K562 (cell line): ENCODE measurements around the gene CCDC18. TPM values are rescaled to one million over a fixed set of nuclear protein-coding genes. Genes with fewer than 3 reads are reported as not detected.
A peak's percentile ranks its signal among the peaks of the same experiment; 100 is the strongest.

Source experiments
- ATAC-seq: fragments of 200-7000 bp; cut with Tn5 transposase; 3 replicates; pipeline ENCODE4 v1.9.1; 2020; ENCODE audit warnings: moderate library complexity
- BruUV-seq: library from RNA; stranded (reverse); fragments of 400-500 nt; replicated peaks from 2 replicates; lab custom pipeline; 2021; lab: Mats Ljungman, UMichigan
- CTCF ChIA-PET: fragments of 300-600 bp; formaldehyde crosslinking; extraction: SDS; loops from one replicate; lab custom pipeline; 2021; ENCODE audit warnings: low intra/inter-chr PET ratio; lab: Yijun Ruan, JAX
- POLR2A ChIA-PET: fragments of 300-600, 350-650 bp; sonication (Branson Sonifier 250); formaldehyde crosslinking; extraction: SDS; loops from one replicate; lab custom pipeline; 2021; ENCODE audit warnings: antibody characterized with exemption, inconsistent platforms; lab: Yijun Ruan, JAX
- DNase-seq, 4 experiments: peaks; one replicate each; pipeline versions ENCODE4 v3.0.0 to v3.0.0-alpha.2; 2011 to 2018; ENCODE audit warnings: low spot score in 3 of 4, mixed read lengths in 3 of 4; ENCODE audit errors: extremely low read depth in 1 of 4
- FAIRE-seq: peaks from 2 replicates; lab custom pipeline; 2011; peaks lifted over from hg19 to GRCh38; lab: Jason Lieb, UNC
- H2AFZ ChIP-seq: 2 replicates; pipeline ENCODE4 v1.6.0; 2011; ENCODE audit warnings: low read depth, low read length, control low read depth, inconsistent platforms
- H3K27ac ChIP-seq: fragments of 200-600 bp; 3 replicates; pipeline ENCODE4 v1.8.0; 2011; ENCODE audit warnings: low read depth, mild to moderate bottlenecking, control low read depth, inconsistent platforms, low read length, moderate library complexity, mixed read lengths; ENCODE audit errors: extremely low read depth
- H3K27me3 ChIP-seq, 2 experiments: fragments of 300-600 bp in 1 of 2; 2 replicates in 1 of 2; 3 replicates in 1 of 2; pipeline versions ENCODE4 v1.6.0 to v1.8.0; 2011; ENCODE audit warnings: inconsistent platforms in 2 of 2, low read length in 2 of 2, mild to moderate bottlenecking in 1 of 2, mixed read lengths in 1 of 2, moderate library complexity in 1 of 2; ENCODE audit not compliant: control insufficient read depth in 2 of 2, insufficient read depth in 2 of 2
- H3K36me3 ChIP-seq: fragments of 300-600 bp; 3 replicates; pipeline ENCODE4 v1.8.0; 2011; ENCODE audit warnings: mild to moderate bottlenecking, low read length, inconsistent platforms; ENCODE audit not compliant: control insufficient read depth, insufficient read depth
- H3K4me1 ChIP-seq, 2 experiments: fragments of 200-600 bp in 1 of 2; replicated peaks in 1 of 2; 2 replicates in 1 of 2; 3 replicates in 1 of 2; pipeline versions ENCODE4 v1.5.1 to v1.8.0; 2011; ENCODE audit warnings: inconsistent platforms in 2 of 2, low read length in 2 of 2, mild to moderate bottlenecking in 1 of 2, mixed read lengths in 1 of 2, moderate library complexity in 1 of 2; ENCODE audit not compliant: control insufficient read depth in 2 of 2, insufficient read depth in 2 of 2
- H3K4me2 ChIP-seq: 2 replicates; pipeline ENCODE4 v1.6.1; 2011; ENCODE audit warnings: low read length, control low read depth, inconsistent platforms, mixed read lengths; ENCODE audit not compliant: insufficient read depth
- H3K4me3 ChIP-seq: fragments of 200-600 bp; sonication (generic), shearing (Covaris generic); 2 replicates; pipeline ENCODE4 v1.5.1; 2016; ENCODE audit warnings: control low read depth, inconsistent platforms
- H3K79me2 ChIP-seq: fragments of 200-600 bp; 3 replicates; pipeline ENCODE4 v1.8.0; 2011; ENCODE audit warnings: low read length, inconsistent platforms; ENCODE audit not compliant: control insufficient read depth, insufficient read depth
- H3K9ac ChIP-seq, 2 experiments: 2 replicates each; pipeline versions ENCODE4 v1.6.0 to v1.6.1; 2011; ENCODE audit warnings: low read depth in 2 of 2, low read length in 2 of 2, control low read depth in 1 of 2, inconsistent platforms in 1 of 2, mild to moderate bottlenecking in 1 of 2, mixed read lengths in 1 of 2; ENCODE audit not compliant: insufficient read depth in 1 of 2
- H3K9me1 ChIP-seq: one replicate; pipeline ENCODE4 v1.6.0; 2011; ENCODE audit warnings: inconsistent platforms, mild to moderate bottlenecking, low read length, moderate library complexity; ENCODE audit not compliant: control insufficient read depth, insufficient read depth
- H3K9me3 ChIP-seq: replicated peaks from 2 replicates; pipeline ENCODE4 v1.5.1; 2011; ENCODE audit warnings: low read depth, low read length, inconsistent platforms; ENCODE audit not compliant: control insufficient read depth, insufficient read depth
- H4K20me1 ChIP-seq: replicated peaks from 2 replicates; pipeline ENCODE4 v1.6.1; 2011; ENCODE audit warnings: low read length, inconsistent platforms, mixed read lengths; ENCODE audit not compliant: control insufficient read depth, insufficient read depth
- BRD9 ChIP-seq: fragments of 450-650 bp; IDR thresholded peaks from 2 replicates; pipeline ENCODE4 v1.6.1; 2018; ENCODE audit warnings: low read depth; ENCODE audit not compliant: partially characterized antibody
- CBX8 ChIP-seq: fragments of 200-600 bp; sonication (generic); IDR thresholded peaks from 2 replicates; pipeline ENCODE4 v1.6.1; 2012; ENCODE audit warnings: borderline replicate concordance, mixed run types, low read depth, mild to moderate bottlenecking, moderate library complexity, mixed read lengths, low read length, control low read depth, inconsistent platforms; ENCODE audit not compliant: poor library complexity, severe bottlenecking; ENCODE audit errors: extremely low read depth
- CXXC5 ChIP-seq: fragments of 250-450 bp; sonication (Bioruptor Pico); IDR thresholded peaks from 2 replicates; pipeline ENCODE4 v1.8.0; 2022; ENCODE audit warnings: inconsistent platforms, mild to moderate bottlenecking, moderate library complexity
- FOXK2 ChIP-seq, 2 experiments: fragments of 450-650 bp; IDR thresholded peaks in 1 of 2; conservative IDR thresholded peaks in 1 of 2; 2 replicates each; pipeline ENCODE4 v1.6.1; 2016; ENCODE audit warnings: low read depth in 2 of 2, mild to moderate bottlenecking in 1 of 2
- ZNF133 ChIP-seq: fragments of 250-450 bp; sonication (Bioruptor Pico); IDR thresholded peaks from 2 replicates; pipeline ENCODE4 v1.4.0; 2020; ENCODE audit warnings: mild to moderate bottlenecking
- ZNF197 ChIP-seq: fragments of 200-800 bp; sonication (Bioruptor generic); IDR thresholded peaks from 2 replicates; pipeline ENCODE4 v1.6.1; 2016; ENCODE audit warnings: low read depth, missing genetic modification characterization, missing compliant biosample characterization
- WGBS: fragments of 100-300 bp; shearing (Covaris generic); methylation state at CpG from one replicate; pipeline ENCODE4 v1.1.6; 2016; ENCODE audit warnings: low coverage, mixed read lengths; ENCODE audit not compliant: insufficient coverage; ENCODE audit errors: missing lambda C conversion rate; 5-methylcytosine and 5-hydroxymethylcytosine counted together
- in situ Hi-C: fragments of 300-500 bp; cut with MboI; formaldehyde crosslinking; loops from 4 replicates; pipeline ENCODE4 v1.15.0; 2018; ENCODE audit warnings: inconsistent platforms, mixed read lengths
- intact Hi-C: fragments of 100-400 bp; cut with micrococcal nuclease; formaldehyde crosslinking; loops from 2 replicates; pipeline ENCODE4 v1.14.2; 2022
- polyA plus RNA-seq, 8 experiments: library from polyadenylated mRNA; depleted of rRNA in 4 of 8; stranded (reverse) in 5 of 8; unstranded in 3 of 8; fragments of >200 nt; fragmentation: Nextera tagmentation in 2 of 8; fragmentation: Illumina TruSeq in 1 of 8; extraction: Ambion mirVana in 2 of 8; extraction: Trizol in 1 of 8; gene quantifications; 2 replicates each; pipeline versions ENCODE4 v1.2.1 to v1.2.3, GENCODE V29; 2011 to 2014; ENCODE audit warnings: inconsistent platforms in 1 of 8, missing spikeins in 1 of 8
- total RNA-seq, 7 experiments: library from RNA; depleted of rRNA in 6 of 7; stranded (reverse); fragments of >200 nt in 6 of 7; fragmentation: Illumina TruSeq in 2 of 7; extraction: Trizol in 2 of 7; gene quantifications; 2 replicates each; pipeline versions ENCODE4 v1.2.1 to v1.2.3, GENCODE V29; 2011 to 2021; ENCODE audit warnings: low replicate concordance in 1 of 7
- TF ChIP-seq, protein P1 (sequence below): fragments of 450-650 bp; formaldehyde crosslinking; IDR thresholded peaks from 2 replicates; pipeline ENCODE4 v1.4.0; 2020; ENCODE audit warnings: mild to moderate bottlenecking, mixed read lengths
- TF ChIP-seq, protein P2 (sequence below): fragments of 450-650 bp; IDR thresholded peaks from 2 replicates; pipeline ENCODE4 v1.6.1; 2017; ENCODE audit warnings: antibody characterized with exemption, mild to moderate bottlenecking
- TF ChIP-seq, protein P3 (sequence below): sonication (generic); formaldehyde crosslinking; IDR thresholded peaks from 2 replicates; pipeline ENCODE4 v1.4.0; 2020; ENCODE audit warnings: mild to moderate bottlenecking, missing genetic modification reagents

Gene CCDC18
- total and polyA plus RNA-seq, 9 of the 15 experiments (the other 6 are each of a cell fraction or from before 2014, with no cell fraction given), result 19.5 to 34.2 (median 24.3) TPM

DNA sequence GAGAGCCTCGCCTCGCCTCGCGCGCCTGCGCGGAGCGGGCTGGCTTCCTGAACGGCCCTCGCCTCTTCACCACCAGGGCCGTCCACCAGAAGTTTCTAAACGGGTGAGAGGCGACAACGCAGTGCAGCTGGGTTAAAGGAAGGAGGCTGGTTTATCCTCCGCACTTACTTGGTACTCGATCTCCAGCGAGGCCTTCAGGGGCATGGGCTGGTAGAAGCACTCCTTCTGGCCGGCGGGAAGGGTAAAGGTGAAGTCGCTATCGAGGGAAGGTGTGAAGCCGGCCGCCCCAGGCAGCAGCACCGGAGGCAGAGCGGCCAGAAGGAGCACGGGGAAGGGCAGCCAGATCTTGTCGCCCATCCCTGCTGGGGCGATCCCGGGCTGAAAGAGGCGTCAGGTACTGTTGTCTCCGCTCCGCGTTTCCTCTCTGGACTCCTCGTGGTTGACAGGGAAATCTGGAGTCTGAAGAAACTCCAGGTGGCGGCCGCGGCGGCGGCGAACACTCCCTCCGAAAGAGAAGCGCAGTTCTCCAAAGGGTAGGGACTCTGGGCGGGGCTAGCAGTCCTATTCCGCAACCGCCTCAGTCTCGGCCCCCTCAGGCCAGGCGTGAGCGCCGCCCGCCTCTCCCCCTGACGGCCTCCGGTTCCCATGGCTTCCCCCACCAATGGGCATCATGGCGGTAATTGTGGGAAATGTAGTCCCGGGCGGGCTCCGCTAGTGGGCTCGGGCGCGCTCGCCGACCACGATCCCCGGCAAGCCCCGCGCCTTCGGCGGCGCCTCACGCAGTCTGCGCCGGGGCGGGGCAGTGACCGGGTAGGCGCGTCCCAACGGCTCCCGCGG is 420 bp upstream of the CCDC18 start, which contains the start of gene TMED5:
Gene TMED5 (minus strand): TSS at position 528 of the 837 bp plus-strand sequence. CDS start 171 bp downstream, at position 357.
- H3K4me1 ChIP-seq, result peaks cover 11 to 14% of the 10 kb centered on the region in 2 experiments; a peak in 2 of 5 replicates
- peak within 1 kb of the TSS; percentile 97 for H3K27ac ChIP-seq
- DNase-seq (peak; percentile 87 to 98 (median 90)), ATAC-seq (peak; percentile 92), FAIRE-seq (peak; percentile 91)
- H3K36me3 ChIP-seq, result peaks cover 25% of the 10 kb centered on the region
- peak within 1 kb of the TSS; percentile 93 for H3K4me2 ChIP-seq
- H3K9me3 ChIP-seq, result no peaks in the 10 kb centered on the region
- no peaks in the 10 kb centered on the region for H3K9me1 ChIP-seq
- WGBS, result under 1% methylated on average over 68 of the region's 78 CpGs
- peak within 1 kb of the TSS; percentile 96 for H2AFZ ChIP-seq
- peaks cover 4% of the 10 kb centered on the region for H4K20me1 ChIP-seq
- peak within 1 kb of the TSS; percentile 92 to 99 for H3K9ac ChIP-seq
- in situ Hi-C loops, result no loop called here
- TSS peak; percentile 36 for BruUV-seq
- CTCF ChIA-PET, result no interaction called here
- H3K27me3 ChIP-seq, result no peaks in the 10 kb centered on the region
- peaks cover 93% of the 10 kb centered on the region for H3K79me2 ChIP-seq
- intact Hi-C loops, result loop anchor here (2.0 to 5.0 kb wide), 2 partner anchors 101 to 167 kb away; partner anchors contain the start of genes DR1 and MTF2
- POLR2A ChIA-PET, result interaction anchor here (0.7 to 1.8 kb wide), 3 partner anchors 10 to 101 kb away, joined by 3 to 5 read pairs (median 4); partner anchors contain the start of gene MTF2
- H3K4me3 ChIP-seq, result peak within 1 kb of the TSS; percentile 70
- TF ChIP-seq FOXK2 (conservative IDR thresholded peaks at IDR 0.05 in 1 of 2, IDR thresholded peaks at IDR 0.05 in 1 of 2; ENCODE audit: low read depth in 2 of 2) (peak in 1 of 2 experiments; percentile 11; a peak in 1 of 4 replicates), ZNF133 (CRISPR knock-in tag) (no peak), BRD9 (no peak), CBX8 (no peak), ZNF197 (CRISPR knock-in tag) (no peak), CXXC5 (peak; percentile 98)
- TF ChIP-seq, protein P1, sequence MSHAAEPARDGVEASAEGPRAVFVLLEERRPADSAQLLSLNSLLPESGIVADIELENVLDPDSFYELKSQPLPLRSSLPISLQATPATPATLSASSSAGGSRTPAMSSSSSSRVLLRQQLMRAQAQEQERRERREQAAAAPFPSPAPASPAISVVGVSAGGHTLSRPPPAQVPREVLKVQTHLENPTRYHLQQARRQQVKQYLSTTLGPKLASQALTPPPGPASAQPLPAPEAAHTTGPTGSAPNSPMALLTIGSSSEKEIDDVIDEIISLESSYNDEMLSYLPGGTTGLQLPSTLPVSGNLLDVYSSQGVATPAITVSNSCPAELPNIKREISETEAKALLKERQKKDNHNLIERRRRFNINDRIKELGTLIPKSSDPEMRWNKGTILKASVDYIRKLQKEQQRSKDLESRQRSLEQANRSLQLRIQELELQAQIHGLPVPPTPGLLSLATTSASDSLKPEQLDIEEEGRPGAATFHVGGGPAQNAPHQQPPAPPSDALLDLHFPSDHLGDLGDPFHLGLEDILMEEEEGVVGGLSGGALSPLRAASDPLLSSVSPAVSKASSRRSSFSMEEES (CRISPR knock-in tag), result no peak
- TF ChIP-seq, protein P2, sequence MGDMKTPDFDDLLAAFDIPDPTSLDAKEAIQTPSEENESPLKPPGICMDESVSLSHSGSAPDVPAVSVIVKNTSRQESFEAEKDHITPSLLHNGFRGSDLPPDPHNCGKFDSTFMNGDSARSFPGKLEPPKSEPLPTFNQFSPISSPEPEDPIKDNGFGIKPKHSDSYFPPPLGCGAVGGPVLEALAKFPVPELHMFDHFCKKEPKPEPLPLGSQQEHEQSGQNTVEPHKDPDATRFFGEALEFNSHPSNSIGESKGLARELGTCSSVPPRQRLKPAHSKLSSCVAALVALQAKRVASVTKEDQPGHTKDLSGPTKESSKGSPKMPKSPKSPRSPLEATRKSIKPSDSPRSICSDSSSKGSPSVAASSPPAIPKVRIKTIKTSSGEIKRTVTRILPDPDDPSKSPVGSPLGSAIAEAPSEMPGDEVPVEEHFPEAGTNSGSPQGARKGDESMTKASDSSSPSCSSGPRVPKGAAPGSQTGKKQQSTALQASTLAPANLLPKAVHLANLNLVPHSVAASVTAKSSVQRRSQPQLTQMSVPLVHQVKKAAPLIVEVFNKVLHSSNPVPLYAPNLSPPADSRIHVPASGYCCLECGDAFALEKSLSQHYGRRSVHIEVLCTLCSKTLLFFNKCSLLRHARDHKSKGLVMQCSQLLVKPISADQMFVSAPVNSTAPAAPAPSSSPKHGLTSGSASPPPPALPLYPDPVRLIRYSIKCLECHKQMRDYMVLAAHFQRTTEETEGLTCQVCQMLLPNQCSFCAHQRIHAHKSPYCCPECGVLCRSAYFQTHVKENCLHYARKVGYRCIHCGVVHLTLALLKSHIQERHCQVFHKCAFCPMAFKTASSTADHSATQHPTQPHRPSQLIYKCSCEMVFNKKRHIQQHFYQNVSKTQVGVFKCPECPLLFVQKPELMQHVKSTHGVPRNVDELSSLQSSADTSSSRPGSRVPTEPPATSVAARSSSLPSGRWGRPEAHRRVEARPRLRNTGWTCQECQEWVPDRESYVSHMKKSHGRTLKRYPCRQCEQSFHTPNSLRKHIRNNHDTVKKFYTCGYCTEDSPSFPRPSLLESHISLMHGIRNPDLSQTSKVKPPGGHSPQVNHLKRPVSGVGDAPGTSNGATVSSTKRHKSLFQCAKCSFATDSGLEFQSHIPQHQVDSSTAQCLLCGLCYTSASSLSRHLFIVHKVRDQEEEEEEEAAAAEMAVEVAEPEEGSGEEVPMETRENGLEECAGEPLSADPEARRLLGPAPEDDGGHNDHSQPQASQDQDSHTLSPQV, result no peak
- TF ChIP-seq, protein P3, sequence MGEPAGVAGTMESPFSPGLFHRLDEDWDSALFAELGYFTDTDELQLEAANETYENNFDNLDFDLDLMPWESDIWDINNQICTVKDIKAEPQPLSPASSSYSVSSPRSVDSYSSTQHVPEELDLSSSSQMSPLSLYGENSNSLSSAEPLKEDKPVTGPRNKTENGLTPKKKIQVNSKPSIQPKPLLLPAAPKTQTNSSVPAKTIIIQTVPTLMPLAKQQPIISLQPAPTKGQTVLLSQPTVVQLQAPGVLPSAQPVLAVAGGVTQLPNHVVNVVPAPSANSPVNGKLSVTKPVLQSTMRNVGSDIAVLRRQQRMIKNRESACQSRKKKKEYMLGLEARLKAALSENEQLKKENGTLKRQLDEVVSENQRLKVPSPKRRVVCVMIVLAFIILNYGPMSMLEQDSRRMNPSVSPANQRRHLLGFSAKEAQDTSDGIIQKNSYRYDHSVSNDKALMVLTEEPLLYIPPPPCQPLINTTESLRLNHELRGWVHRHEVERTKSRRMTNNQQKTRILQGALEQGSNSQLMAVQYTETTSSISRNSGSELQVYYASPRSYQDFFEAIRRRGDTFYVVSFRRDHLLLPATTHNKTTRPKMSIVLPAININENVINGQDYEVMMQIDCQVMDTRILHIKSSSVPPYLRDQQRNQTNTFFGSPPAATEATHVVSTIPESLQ (CRISPR knock-in tag), result peak; percentile 96
